GM12872 (cell line): ENCODE measurements around the gene TAS2R50.

ENCODE experiments used
- TF ChIP-seq, protein P1 (sequence below): IDR thresholded peaks from 3 replicates; pipeline ENCODE4 v1.5.1; 2011; ENCODE audit warnings: low read depth, mild to moderate bottlenecking, low read length, moderate library complexity; ENCODE audit not compliant: insufficient read depth

Gene TAS2R50

DNA sequence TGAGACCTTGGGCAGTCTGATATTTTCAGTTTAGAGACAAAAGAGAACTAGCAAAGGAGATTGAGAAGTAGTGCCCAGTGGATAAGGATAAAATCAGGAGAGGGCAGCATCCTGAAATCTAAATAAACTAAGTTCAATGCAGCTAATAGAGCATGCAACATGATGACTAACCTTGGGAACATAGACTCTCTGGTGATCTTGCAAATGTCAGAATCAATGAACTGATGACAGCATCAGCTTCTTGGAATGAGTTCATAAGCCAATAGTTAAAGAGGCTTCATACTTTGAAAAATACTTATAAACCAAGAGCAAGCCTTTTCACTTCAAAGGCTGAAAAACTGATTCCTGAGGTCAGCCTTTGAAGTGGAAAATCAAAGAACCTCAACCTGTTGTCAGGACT lies 27.5 kb upstream of the TAS2R50 start:
- TF ChIP-seq, protein P1, sequence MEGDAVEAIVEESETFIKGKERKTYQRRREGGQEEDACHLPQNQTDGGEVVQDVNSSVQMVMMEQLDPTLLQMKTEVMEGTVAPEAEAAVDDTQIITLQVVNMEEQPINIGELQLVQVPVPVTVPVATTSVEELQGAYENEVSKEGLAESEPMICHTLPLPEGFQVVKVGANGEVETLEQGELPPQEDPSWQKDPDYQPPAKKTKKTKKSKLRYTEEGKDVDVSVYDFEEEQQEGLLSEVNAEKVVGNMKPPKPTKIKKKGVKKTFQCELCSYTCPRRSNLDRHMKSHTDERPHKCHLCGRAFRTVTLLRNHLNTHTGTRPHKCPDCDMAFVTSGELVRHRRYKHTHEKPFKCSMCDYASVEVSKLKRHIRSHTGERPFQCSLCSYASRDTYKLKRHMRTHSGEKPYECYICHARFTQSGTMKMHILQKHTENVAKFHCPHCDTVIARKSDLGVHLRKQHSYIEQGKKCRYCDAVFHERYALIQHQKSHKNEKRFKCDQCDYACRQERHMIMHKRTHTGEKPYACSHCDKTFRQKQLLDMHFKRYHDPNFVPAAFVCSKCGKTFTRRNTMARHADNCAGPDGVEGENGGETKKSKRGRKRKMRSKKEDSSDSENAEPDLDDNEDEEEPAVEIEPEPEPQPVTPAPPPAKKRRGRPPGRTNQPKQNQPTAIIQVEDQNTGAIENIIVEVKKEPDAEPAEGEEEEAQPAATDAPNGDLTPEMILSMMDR, result no peak

DNA sequence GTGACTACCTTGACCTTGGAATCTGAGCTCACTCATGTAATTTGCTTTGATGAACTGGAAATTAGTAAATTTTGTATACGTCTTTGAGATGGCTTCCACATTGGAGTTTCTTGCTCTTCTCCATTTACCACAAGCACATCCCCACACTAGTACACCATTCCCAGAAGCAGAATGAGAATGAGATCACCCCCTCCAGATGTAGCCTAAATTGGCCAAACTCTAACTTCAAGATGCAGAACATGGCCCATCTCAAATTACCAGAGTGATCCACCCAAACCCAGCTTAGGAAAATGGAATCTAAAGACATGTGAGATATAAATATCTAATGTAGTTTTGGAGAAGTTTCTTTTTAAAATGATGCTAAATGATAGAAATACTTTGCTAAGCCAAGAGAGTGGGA lies 20.9 kb upstream of the TAS2R50 start:
- TF ChIP-seq, protein P1, result no peak

DNA sequence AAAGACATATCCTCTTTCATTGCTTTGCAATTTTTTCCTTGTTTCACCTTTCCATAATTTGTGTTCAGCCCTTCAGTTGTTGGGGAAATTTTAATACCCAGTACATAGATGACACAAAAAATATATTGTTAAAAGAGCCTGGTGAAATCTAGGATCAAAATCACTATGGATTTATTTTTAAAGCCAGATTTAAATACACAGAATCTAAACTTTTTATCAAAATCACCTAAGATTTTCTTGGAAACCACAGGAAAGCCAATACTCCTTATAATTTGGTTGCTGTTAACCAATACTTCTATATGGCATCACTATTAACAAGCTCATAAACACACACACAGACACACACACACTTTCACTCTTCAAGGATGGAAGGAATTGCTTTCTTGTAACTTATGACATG lies 11.5 kb upstream of the TAS2R50 start, which contains the start of gene TAS2R20:
Gene TAS2R20 (minus strand): TSS at position 101 of the 400 bp plus-strand sequence. CDS start 429 bp downstream, outside the sequence.
- TF ChIP-seq, protein P1, result no peak

DNA sequence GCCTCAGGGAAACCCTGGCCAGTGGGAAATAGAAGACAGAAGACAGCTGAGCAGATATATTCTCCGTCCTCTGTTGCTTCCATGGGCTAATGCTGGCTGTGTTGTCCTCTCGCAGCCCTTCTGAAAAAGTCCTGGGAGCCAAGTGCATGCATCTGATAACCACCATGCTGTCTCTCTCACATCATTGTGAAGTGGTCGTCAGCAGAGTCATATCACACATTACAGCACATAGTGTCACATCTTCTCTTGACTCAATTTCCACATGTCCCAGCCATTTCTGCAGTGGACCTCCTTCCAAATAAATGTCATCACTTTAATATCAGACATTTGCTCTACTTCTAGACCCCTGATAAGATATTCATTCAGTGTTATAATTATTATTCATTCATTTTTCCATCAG lies 7.6 kb upstream of the TAS2R50 start:
- TF ChIP-seq, protein P1, result no peak

GRCh38 chr12:10989107-10989506 lies 2.4 kb upstream of the TAS2R50 start:
- TF ChIP-seq, protein P1, result no peak

- TF ChIP-seq, protein P1, result no peak
Measured at GRCh38 chr12:10982244-10982643, 4.5 kb downstream of the TAS2R50 start.

DNA sequence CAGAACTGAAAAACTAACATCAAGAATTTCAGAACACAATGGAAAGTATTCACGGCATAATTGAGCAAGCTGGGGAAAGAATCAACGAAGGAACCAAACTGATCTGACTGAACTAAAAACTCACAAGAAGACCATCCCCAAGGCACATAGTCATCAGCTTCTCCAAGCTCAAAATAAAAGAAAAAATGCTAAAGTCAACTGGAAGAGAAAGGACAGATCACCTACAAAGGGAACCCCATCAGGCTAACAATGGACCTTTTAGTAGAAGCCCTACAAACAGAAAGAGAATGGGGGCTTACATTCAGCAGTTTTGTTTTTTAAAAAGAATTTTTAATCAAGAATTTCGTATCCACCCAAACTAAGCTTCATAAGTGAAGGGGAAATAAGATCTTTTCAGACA lies 11.7 kb downstream of the TAS2R50 start:
- TF ChIP-seq, protein P1, result no peak
